Panc1 (cell line): Measurements from ENCODE around the gene SPINT1.

ENCODE experiments used
- CTCF ChIP-seq: fragments of 450-650 bp; IDR thresholded peaks from 2 replicates; pipeline ENCODE4 v1.5.1; 2017; ENCODE audit warnings: mild to moderate bottlenecking
- POLR2AphosphoS5 ChIP-seq: IDR thresholded peaks from 2 replicates; pipeline ENCODE4 v1.6.1; 2012; ENCODE audit warnings: mild to moderate bottlenecking, low read depth, low read length, moderate library complexity
- REST ChIP-seq, 2 experiments: IDR thresholded peaks; 2 replicates each; pipeline ENCODE4 v1.6.1; 2011 to 2012; ENCODE audit warnings: low read depth in 2 of 2, control low read depth in 1 of 2, low read length in 1 of 2, mild to moderate bottlenecking in 1 of 2, moderate library complexity in 1 of 2; ENCODE audit not compliant: insufficient read depth in 1 of 2

- TF ChIP-seq CTCF (no peak), POLR2AphosphoS5 (no peak), REST (IDR thresholded peaks at IDR 0.05; ENCODE audit: insufficient read depth in 1 of 2, low read depth in 2 of 2, low read length in 1 of 2) (no peak)
Observed at GRCh38 chr15:40819048-40819447, 24.8 kb upstream of the SPINT1 start.
